HG02763 (cell line): ENCODE results near the gene MYO1A.
"Not testable (repeated sequence)": the region's sequence is repeated elsewhere in the genome, so short reads cannot be mapped to it uniquely, and the experiment has no call there.

Source experiments
- ATAC-seq: cut with Tn5 transposase; IDR thresholded peaks from one replicate; pipeline ENCODE4 v1.9.1; 2021; ENCODE audit warnings: mild to moderate bottlenecking, moderate library complexity; ENCODE audit not compliant: unreplicated experiment

MYO1A gene

GRCh38 chr12:57087691-57088353, 37.9 kb upstream of the MYO1A start:
- ATAC-seq, result peak; percentile 32

GRCh38 chr12:57087010-57087690, 37.2 kb upstream of the MYO1A start:
- ATAC-seq, result peak; percentile 36

GRCh38 chr12:57086493-57087009, 36.6 kb upstream of the MYO1A start:
- no peak for ATAC-seq

- ATAC-seq, result no peak
Measured at GRCh38 chr12:57085999-57086492, 36.1 kb upstream of the MYO1A start.

- no peak for ATAC-seq
Measured at GRCh38 chr12:57080855-57081254, 30.9 kb upstream of the MYO1A start.

- no peak for ATAC-seq
Measured at GRCh38 chr12:57079821-57080220, 29.9 kb upstream of the MYO1A start.

GRCh38 chr12:57078519-57079404, 28.8 kb upstream of the MYO1A start, which contains the start of gene NEMP1:
Gene NEMP1 (minus strand): TSS chr12:57078791. CDS start chr12:57078745, 46 bp downstream.
- peak; percentile 98 for ATAC-seq

GRCh38 chr12:57073566-57074450, 23.9 kb upstream of the MYO1A start:
- ATAC-seq, result not testable (repeated sequence)

GRCh38 chr12:57072661-57073060, 22.7 kb upstream of the MYO1A start:
- ATAC-seq, result no peak

GRCh38 chr12:57069523-57069922, 19.6 kb upstream of the MYO1A start:
- ATAC-seq, result peak; percentile 91

- ATAC-seq, result no peak
Measured at GRCh38 chr12:57066245-57066644, 16.3 kb upstream of the MYO1A start.

GRCh38 chr12:57063991-57064685, 14.2 kb upstream of the MYO1A start:
- peak; percentile 74 for ATAC-seq

GRCh38 chr12:57058454-57058853, 8.5 kb upstream of the MYO1A start:
- ATAC-seq, result peak; percentile 68

GRCh38 chr12:57057067-57057751, 7.3 kb upstream of the MYO1A start:
- no peak for ATAC-seq

GRCh38 chr12:57055824-57056223, 5.9 kb upstream of the MYO1A start:
- no peak for ATAC-seq

GRCh38 chr12:57053901-57054300, 4.0 kb upstream of the MYO1A start:
- not testable (repeated sequence) for ATAC-seq

GRCh38 chr12:57053146-57053545, 3.2 kb upstream of the MYO1A start:
- not testable (repeated sequence) for ATAC-seq

- ATAC-seq, result no peak
Measured at GRCh38 chr12:57051011-57051410, 1.1 kb upstream of the MYO1A start.

GRCh38 chr12:57049119-57049446, 846 bp downstream of the MYO1A start:
- ATAC-seq, result no peak
